Dermis microvascular lymphatic vessel endothelial cell (primary cell): ENCODE data around the gene MLIP. TPM values are rescaled to one million over a fixed set of nuclear protein-coding genes. Genes with fewer than 3 reads are reported as not detected.

Experiments
- total RNA-seq: library from RNA; depleted of rRNA; stranded (reverse); fragments of >200 nt; gene quantifications from 2 replicates; pipeline ENCODE4 v1.2.1, GENCODE V29; 2014

The MLIP gene
- total RNA-seq, 1 donor from 2014 or later = 2.6 TPM

Other genes with a start within 250 kb of the MLIP start
- not detected in 2 replicates for gene TINAG, start 197.0 kb downstream of the MLIP start, total RNA-seq